CD4-positive, alpha-beta T cell (primary cell): ENCODE measurements around the gene PTCHD1. TPM values are rescaled to one million over a fixed set of nuclear protein-coding genes. Genes with fewer than 3 reads are reported as not detected.

Experiments
- ATAC-seq: fragments of 200-7000 bp; cut with Tn5 transposase; one replicate; pipeline ENCODE4 v1.10.0; 2022; ENCODE audit warnings: mild to moderate bottlenecking; ENCODE audit not compliant: poor library complexity
- CTCF ChIA-PET: fragments of 350-600 bp; sonication (Branson Sonifier 250); formaldehyde crosslinking; loops from one replicate; lab custom pipeline; 2021; ENCODE audit warnings: antibody characterized with exemption, inconsistent platforms; lab: Charles Lee
- POLR2A ChIA-PET: fragments of 350-600 bp; sonication (Branson Sonifier 250); formaldehyde crosslinking; loops from one replicate; lab custom pipeline; 2021; ENCODE audit warnings: antibody characterized with exemption, inconsistent platforms; lab: Charles Lee
- DNase-seq, 14 experiments: peaks; one replicate each; pipeline ENCODE4 v3.0.0-alpha.2; 2013 to 2020; ENCODE audit warnings: mixed read lengths in 2 of 14
- H3K27ac ChIP-seq, 2 donors: one replicate each; pipeline versions ENCODE4 v1.5.1 to v1.7.0; 2013; ENCODE audit warnings: low read length in 2 of 2, low read depth in 1 of 2, mild to moderate bottlenecking in 1 of 2
- H3K27me3 ChIP-seq, 2 experiments: 1 replicate in 1 of 2; 2 replicates in 1 of 2; pipeline versions ENCODE4 v1.6.1 to v1.7.0; 2013; ENCODE audit warnings: low read length in 2 of 2, control low read depth in 1 of 2, mild to moderate bottlenecking in 1 of 2, moderate library complexity in 1 of 2; ENCODE audit not compliant: insufficient read depth in 2 of 2, control insufficient read depth in 1 of 2
- H3K36me3 ChIP-seq: one replicate; pipeline ENCODE4 v1.6.1; 2013; ENCODE audit warnings: low read length, control low read depth; ENCODE audit not compliant: insufficient read depth
- H3K4me1 ChIP-seq: one replicate; pipeline ENCODE4 v1.6.1; 2013; ENCODE audit warnings: low read length, control low read depth; ENCODE audit not compliant: insufficient read depth
- H3K4me3 ChIP-seq: one replicate; pipeline ENCODE4 v1.5.1; 2013; ENCODE audit warnings: mild to moderate bottlenecking, low read length, moderate library complexity
- H3K9me3 ChIP-seq, 2 experiments: 1 replicate in 1 of 2; 2 replicates in 1 of 2; pipeline versions ENCODE4 v1.6.1 to v1.7.0; 2013; ENCODE audit warnings: low read length in 2 of 2, mild to moderate bottlenecking in 2 of 2, control low read depth in 1 of 2, moderate library complexity in 1 of 2; ENCODE audit not compliant: control insufficient read depth in 1 of 2, insufficient read depth in 1 of 2
- H3K27ac Mint-ChIP-seq: one replicate; pipeline ENCODE4 v1.8.0; 2020; ENCODE audit warnings: mixed read lengths
- H3K27me3 Mint-ChIP-seq: one replicate; pipeline ENCODE4 v1.8.0; 2021; ENCODE audit warnings: mixed read lengths
- H3K36me3 Mint-ChIP-seq: one replicate; pipeline ENCODE4 v1.8.0; 2021; ENCODE audit warnings: low read depth, mixed read lengths
- H3K4me1 Mint-ChIP-seq: one replicate; pipeline ENCODE4 v1.8.0; 2021; ENCODE audit warnings: low read depth, mixed read lengths
- H3K4me3 Mint-ChIP-seq: one replicate; pipeline ENCODE4 v1.8.0; 2020; ENCODE audit warnings: mild to moderate bottlenecking, mixed read lengths
- H3K9me3 Mint-ChIP-seq: one replicate; pipeline ENCODE4 v1.8.0; 2020; ENCODE audit warnings: mixed read lengths
- CTCF ChIP-seq: fragments of 200-600 bp; IDR thresholded peaks from one replicate; pipeline ENCODE4 v1.8.0; 2022; ENCODE audit warnings: antibody characterized with exemption, mild to moderate bottlenecking
- intact Hi-C, 2 experiments: fragments of 100-400 bp; cut with DNase I in 1 of 2; cut with micrococcal nuclease in 1 of 2; formaldehyde crosslinking; loops; one replicate each; pipeline versions ENCODE4 v1.15.1 to v1.9.0; 2023 to 2025; cut with DNase I, micrococcal nuclease
- total RNA-seq, 174 experiments: library from RNA in 2 of 174; stranded (reverse) in 2 of 174; gene quantifications; one replicate each; pipeline ENCODE4 v1.2.3 and lab custom pipeline; 2021 to 2026

Gene PTCHD1
- total RNA-seq, 2 experiments from 2014 or later = not detected

- ATAC-seq = no peak
- H3K27me3 ChIP-seq = no peaks in the 10 kb centered on the region
- Mint-ChIP-seq H3K27ac (no peak overlapping the region), H3K9me3 (no peaks in the 10 kb centered on the region), H3K4me1 (no peaks in the 10 kb centered on the region), H3K4me3 (no peak overlapping the region), H3K27me3 (no peaks in the 10 kb centered on the region), H3K36me3 (no peaks in the 10 kb centered on the region)
- intact Hi-C loops = no loop called here
- no peak for DNase-seq
- H3K27ac ChIP-seq = no peak overlapping the region
- no peak for TF ChIP-seq CTCF
- no peak overlapping the region for H3K4me3 ChIP-seq
- H3K36me3 ChIP-seq = no peaks in the 10 kb centered on the region
- CTCF ChIA-PET = interaction anchor here (0.6 kb wide), 1 partner anchor 837 kb away, joined by 3 read pairs; no protein-coding TSS in a partner anchor
- no peaks in the 10 kb centered on the region for H3K4me1 ChIP-seq
- POLR2A ChIA-PET = no interaction called here
- H3K9me3 ChIP-seq = no peaks in the 10 kb centered on the region
Observed at GRCh38 chrX:23403849-23404248, 69.2 kb downstream of the PTCHD1 start.

GRCh38 chrX:23422912-23423311, 88.3 kb downstream of the PTCHD1 start:
- TF ChIP-seq CTCF = no peak
- ChIA-PET CTCF (no interaction called here), POLR2A (no interaction called here)
- intact Hi-C loops = no loop called here
- H3K27me3 ChIP-seq = no peaks in the 10 kb centered on the region
- ATAC-seq (no peak), DNase-seq (no peak)
- no peak overlapping the region for H3K27ac ChIP-seq
- Mint-ChIP-seq H3K4me1 (no peaks in the 10 kb centered on the region), H3K4me3 (no peak overlapping the region), H3K9me3 (peaks cover 4% of the 10 kb centered on the region), H3K27me3 (no peaks in the 10 kb centered on the region), H3K36me3 (no peaks in the 10 kb centered on the region), H3K27ac (no peak overlapping the region)
- no peak overlapping the region for H3K4me3 ChIP-seq
- H3K4me1 ChIP-seq = no peaks in the 10 kb centered on the region
- H3K36me3 ChIP-seq = no peaks in the 10 kb centered on the region
- no peaks in the 10 kb centered on the region for H3K9me3 ChIP-seq

GRCh38 chrX:23434356-23434884, 99.8 kb downstream of the PTCHD1 start:
- no peak for TF ChIP-seq CTCF
- Mint-ChIP-seq H3K27ac (no peak overlapping the region), H3K36me3 (peaks cover 2% of the 10 kb centered on the region), H3K4me1 (no peaks in the 10 kb centered on the region), H3K4me3 (no peak overlapping the region), H3K27me3 (no peaks in the 10 kb centered on the region), H3K9me3 (peaks cover 1% of the 10 kb centered on the region)
- DNase-seq = no peak
- no peaks in the 10 kb centered on the region for H3K36me3 ChIP-seq
- no peaks in the 10 kb centered on the region for H3K27me3 ChIP-seq
- H3K27ac ChIP-seq = no peak overlapping the region
- intact Hi-C loops = no loop called here
- no peaks in the 10 kb centered on the region for H3K4me1 ChIP-seq
- CTCF ChIA-PET = no interaction called here
- peaks cover 0 to 5% of the 10 kb centered on the region in 2 experiments for H3K9me3 ChIP-seq
- no peak overlapping the region for H3K4me3 ChIP-seq
- ATAC-seq = no peak
- POLR2A ChIA-PET = no interaction called here
